ENCODE measurements around the gene NXN.
"Not testable (repeated sequence)": the region's sequence is repeated elsewhere in the genome, so short reads cannot be mapped to it uniquely, and the experiment has no call there.

NXN gene

DNA sequence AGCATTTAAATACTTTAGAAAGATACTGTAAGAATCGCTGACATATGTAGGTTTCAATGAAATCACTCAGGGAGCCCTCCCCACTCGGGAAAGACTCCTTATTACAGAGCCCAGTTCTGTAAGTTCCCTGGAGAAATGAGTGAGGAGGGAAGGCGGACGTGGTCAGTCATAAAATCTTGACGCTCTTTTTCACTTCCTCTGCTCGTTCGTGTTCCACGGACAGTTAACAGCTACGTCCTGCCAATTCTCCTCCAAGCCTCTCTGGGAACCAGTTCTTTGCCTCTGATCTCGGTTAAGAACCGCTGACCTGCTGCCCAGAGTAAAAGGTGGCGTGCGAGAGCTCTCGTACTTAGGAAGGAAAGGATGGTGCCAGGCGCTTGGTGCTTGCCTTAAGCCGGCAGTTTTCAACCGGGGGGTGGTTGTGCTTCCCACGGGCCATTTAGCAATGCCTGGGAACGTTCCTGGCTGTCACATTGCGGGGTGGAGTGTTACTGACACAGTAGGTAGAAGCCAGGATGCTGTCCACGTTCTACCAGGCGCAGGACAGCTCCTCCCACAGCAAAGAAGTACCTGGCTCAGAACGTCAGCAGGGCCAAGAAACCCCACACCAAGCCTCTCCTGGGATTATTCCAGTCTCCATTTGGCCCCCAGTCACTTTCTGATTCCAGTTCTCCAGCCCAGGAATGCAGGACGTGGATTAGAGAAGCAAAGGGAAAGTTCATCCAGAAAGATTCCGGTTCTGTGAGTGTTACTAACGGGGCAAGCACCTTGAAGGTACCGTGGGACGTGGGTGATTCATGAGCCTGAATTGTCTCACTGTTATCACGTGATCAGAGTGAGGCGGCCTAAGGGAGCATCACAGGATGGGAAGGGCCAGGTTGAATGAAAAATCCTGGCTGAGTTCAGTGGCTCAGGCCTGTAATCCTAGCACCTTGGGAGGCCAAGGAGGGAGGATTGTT, 109.7 kb downstream of the NXN start:
- Histone ChIP-seq H3K27ac (ENCODE audit: low read depth, low read length) (no peak overlapping the region), H3K27me3 (ENCODE audit: control insufficient read depth, insufficient read depth, low read length) (no peaks in the 10 kb centered on the region), H3K36me3 (ENCODE audit: control insufficient read depth, insufficient read depth, low read length) (peaks cover 13% of the 10 kb centered on the region), H3K9me3 (ENCODE audit: control insufficient read depth, insufficient read depth, low read depth, low read length) (peaks cover 6% of the 10 kb centered on the region; the same call in 1 of the 2 replicates), H3K4me3 (ENCODE audit: low read depth, low read length) (no peak overlapping the region), H3K4me1 (ENCODE audit: control insufficient read depth, insufficient read depth, low read length) (peaks cover 6% of the 10 kb centered on the region; the same call in 1 of the 2 replicates), H3K9ac (ENCODE audit: low read length) (no peak overlapping the region)

DNA sequence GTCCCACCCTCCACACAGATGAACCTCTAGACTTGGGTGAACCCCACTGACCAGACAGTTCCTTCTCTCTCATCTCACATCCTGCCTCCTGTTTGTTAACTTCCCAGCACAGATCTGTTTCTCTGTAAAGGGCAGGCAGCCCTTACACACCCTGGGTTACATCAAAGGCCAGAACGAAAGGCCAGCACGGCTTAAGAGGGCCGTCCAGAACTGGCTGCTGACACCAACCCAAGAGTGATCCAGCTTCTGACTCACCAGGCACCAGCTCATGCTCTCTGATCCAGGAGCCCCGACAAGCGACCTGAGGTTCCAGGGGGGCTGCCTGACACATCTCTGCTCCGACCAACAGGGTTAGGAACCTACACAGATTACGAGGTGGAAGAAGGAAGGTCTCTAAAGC, 110.5 kb downstream of the NXN start:
- Histone ChIP-seq H3K4me3 (ENCODE audit: low read depth, low read length) (no peak overlapping the region), H3K9ac (ENCODE audit: low read length) (no peak overlapping the region), H3K36me3 (ENCODE audit: control insufficient read depth, insufficient read depth, low read length) (peaks cover 13% of the 10 kb centered on the region), H3K27ac (ENCODE audit: low read depth, low read length) (no peak overlapping the region), H3K27me3 (ENCODE audit: control insufficient read depth, insufficient read depth, low read length) (no peaks in the 10 kb centered on the region), H3K4me1 (ENCODE audit: control insufficient read depth, insufficient read depth, low read length) (peaks cover 6% of the 10 kb centered on the region; the same call in 1 of the 2 replicates), H3K9me3 (ENCODE audit: control insufficient read depth, insufficient read depth, low read depth, low read length) (peaks cover 6% of the 10 kb centered on the region; the same call in 1 of the 2 replicates)

GRCh38 chr17:867896-868489, 111.6 kb downstream of the NXN start:
- H3K27ac ChIP-seq (ENCODE audit: low read depth, low read length) = no peak overlapping the region
- peaks cover 20% of the 10 kb centered on the region for H3K36me3 ChIP-seq (ENCODE audit: control insufficient read depth, insufficient read depth, low read length)
- peaks cover 6% of the 10 kb centered on the region; the same call in 1 of the 2 replicates for H3K4me1 ChIP-seq (ENCODE audit: control insufficient read depth, insufficient read depth, low read length)
- H3K27me3 ChIP-seq (ENCODE audit: control insufficient read depth, insufficient read depth, low read length) = no peaks in the 10 kb centered on the region
- no peak overlapping the region for H3K4me3 ChIP-seq (ENCODE audit: low read depth, low read length)
- no peak overlapping the region for H3K9ac ChIP-seq (ENCODE audit: low read length)
- no peaks in the 10 kb centered on the region for H3K9me3 ChIP-seq (ENCODE audit: control insufficient read depth, insufficient read depth, low read depth, low read length)

- not testable (repeated sequence) for H3K27me3 ChIP-seq (ENCODE audit: control insufficient read depth, insufficient read depth, low read length); H3K9me3 ChIP-seq (ENCODE audit: control insufficient read depth, insufficient read depth, low read depth, low read length); H3K4me1 ChIP-seq (ENCODE audit: control insufficient read depth, insufficient read depth, low read length); H3K27ac ChIP-seq (ENCODE audit: low read depth, low read length); H3K9ac ChIP-seq (ENCODE audit: low read length); H3K4me3 ChIP-seq (ENCODE audit: low read depth, low read length)
- H3K36me3 ChIP-seq (ENCODE audit: control insufficient read depth, insufficient read depth, low read length) = peaks cover 18% of the 10 kb centered on the region
These were observed 112.3 kb downstream of the NXN start for GRCh38 chr17:867238-867637.

GRCh38 chr17:866568-867103, 112.9 kb downstream of the NXN start:
- H3K9ac ChIP-seq (ENCODE audit: low read length) = no peak overlapping the region
- H3K9me3 ChIP-seq (ENCODE audit: control insufficient read depth, insufficient read depth, low read depth, low read length) = no peaks in the 10 kb centered on the region
- H3K27ac ChIP-seq (ENCODE audit: low read depth, low read length) = no peak overlapping the region
- H3K4me1 ChIP-seq (ENCODE audit: control insufficient read depth, insufficient read depth, low read length) = peaks cover 6% of the 10 kb centered on the region; the same call in 1 of the 2 replicates
- H3K4me3 ChIP-seq (ENCODE audit: low read depth, low read length) = no peak overlapping the region
- peaks cover 18% of the 10 kb centered on the region for H3K36me3 ChIP-seq (ENCODE audit: control insufficient read depth, insufficient read depth, low read length)
- no peaks in the 10 kb centered on the region for H3K27me3 ChIP-seq (ENCODE audit: control insufficient read depth, insufficient read depth, low read length)

GRCh38 chr17:864315-864714, 115.3 kb downstream of the NXN start:
- Histone ChIP-seq H3K27ac (ENCODE audit: low read depth, low read length) (no peak overlapping the region), H3K4me1 (ENCODE audit: control insufficient read depth, insufficient read depth, low read length) (peaks cover 5% of the 10 kb centered on the region)

GRCh38 chr17:863880-864279, 115.7 kb downstream of the NXN start:
- no peak overlapping the region for H3K4me3 ChIP-seq (ENCODE audit: low read depth, low read length)

More at GRCh38 chr17:864315-864714, 115.3 kb downstream of the NXN start:
- Histone ChIP-seq H3K27me3 (ENCODE audit: control insufficient read depth, insufficient read depth, low read length) (no peaks in the 10 kb centered on the region), H3K9ac (ENCODE audit: low read length) (no peak overlapping the region), H3K4me3 (ENCODE audit: low read depth, low read length) (no peak overlapping the region), H3K9me3 (ENCODE audit: control insufficient read depth, insufficient read depth, low read depth, low read length) (no peaks in the 10 kb centered on the region), H3K36me3 (ENCODE audit: control insufficient read depth, insufficient read depth, low read length) (peaks cover 18% of the 10 kb centered on the region)

DNA sequence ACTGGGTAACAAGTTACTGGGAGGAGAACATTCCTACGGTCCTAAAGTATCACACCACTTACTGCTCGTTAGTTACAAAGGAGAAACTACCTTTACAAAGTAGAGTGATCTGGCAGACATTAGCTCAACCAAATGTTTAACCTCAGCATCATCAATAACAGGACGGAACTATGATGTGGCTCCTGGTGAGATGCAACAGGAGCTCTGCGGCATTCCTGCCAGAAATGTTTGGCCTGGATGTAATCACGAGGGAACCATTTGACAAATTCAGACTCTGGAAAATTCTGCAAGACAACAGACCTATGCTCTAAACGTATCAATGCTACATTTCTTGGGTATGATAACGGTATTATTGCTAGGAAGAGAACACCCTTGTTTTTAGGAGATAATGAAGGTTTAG, 117.0 kb downstream of the NXN start:
- Histone ChIP-seq H3K9me3 (ENCODE audit: control insufficient read depth, insufficient read depth, low read depth, low read length) (no peaks in the 10 kb centered on the region), H3K9ac (ENCODE audit: low read length) (no peak overlapping the region), H3K27ac (ENCODE audit: low read depth, low read length) (no peak overlapping the region), H3K27me3 (ENCODE audit: control insufficient read depth, insufficient read depth, low read length) (no peaks in the 10 kb centered on the region), H3K36me3 (ENCODE audit: control insufficient read depth, insufficient read depth, low read length) (peaks cover 18% of the 10 kb centered on the region), H3K4me3 (ENCODE audit: low read depth, low read length) (no peak overlapping the region), H3K4me1 (ENCODE audit: control insufficient read depth, insufficient read depth, low read length) (peaks cover 11% of the 10 kb centered on the region)

More at GRCh38 chr17:863880-864279, 115.7 kb downstream of the NXN start:
- peaks cover 18% of the 10 kb centered on the region for H3K36me3 ChIP-seq (ENCODE audit: control insufficient read depth, insufficient read depth, low read length)
- H3K27ac ChIP-seq (ENCODE audit: low read depth, low read length) = no peak overlapping the region
- H3K4me1 ChIP-seq (ENCODE audit: control insufficient read depth, insufficient read depth, low read length) = peaks cover 9% of the 10 kb centered on the region
- no peaks in the 10 kb centered on the region for H3K9me3 ChIP-seq (ENCODE audit: control insufficient read depth, insufficient read depth, low read depth, low read length)
- no peak overlapping the region for H3K9ac ChIP-seq (ENCODE audit: low read length)
- no peaks in the 10 kb centered on the region for H3K27me3 ChIP-seq (ENCODE audit: control insufficient read depth, insufficient read depth, low read length)

DNA sequence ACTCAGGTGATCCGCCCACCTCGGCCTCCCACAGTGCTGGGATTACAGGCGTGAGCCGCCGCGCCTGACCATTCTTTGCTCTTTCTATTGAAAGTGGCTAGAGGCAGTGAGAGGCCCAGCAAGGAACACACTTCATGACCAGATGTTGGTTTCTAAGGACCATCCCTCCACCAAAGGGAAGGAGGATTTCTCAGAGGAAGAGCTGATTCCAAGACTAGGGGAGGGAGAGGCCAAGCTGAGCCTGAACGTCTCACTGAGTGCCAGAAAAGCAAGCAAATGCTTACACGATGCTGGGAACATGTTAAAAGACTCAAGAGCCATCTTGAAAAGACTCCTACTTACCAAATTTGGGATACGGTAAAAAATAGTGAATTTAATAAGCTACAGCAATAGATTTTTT, 118.2 kb downstream of the NXN start:
- Histone ChIP-seq H3K9me3 (ENCODE audit: control insufficient read depth, insufficient read depth, low read depth, low read length) (no peaks in the 10 kb centered on the region), H3K9ac (ENCODE audit: low read length) (no peak overlapping the region), H3K27ac (ENCODE audit: low read depth, low read length) (no peak overlapping the region), H3K36me3 (ENCODE audit: control insufficient read depth, insufficient read depth, low read length) (peaks cover 12% of the 10 kb centered on the region), H3K4me1 (ENCODE audit: control insufficient read depth, insufficient read depth, low read length) (peaks cover 11% of the 10 kb centered on the region), H3K27me3 (ENCODE audit: control insufficient read depth, insufficient read depth, low read length) (no peaks in the 10 kb centered on the region), H3K4me3 (ENCODE audit: low read depth, low read length) (no peak overlapping the region)

DNA sequence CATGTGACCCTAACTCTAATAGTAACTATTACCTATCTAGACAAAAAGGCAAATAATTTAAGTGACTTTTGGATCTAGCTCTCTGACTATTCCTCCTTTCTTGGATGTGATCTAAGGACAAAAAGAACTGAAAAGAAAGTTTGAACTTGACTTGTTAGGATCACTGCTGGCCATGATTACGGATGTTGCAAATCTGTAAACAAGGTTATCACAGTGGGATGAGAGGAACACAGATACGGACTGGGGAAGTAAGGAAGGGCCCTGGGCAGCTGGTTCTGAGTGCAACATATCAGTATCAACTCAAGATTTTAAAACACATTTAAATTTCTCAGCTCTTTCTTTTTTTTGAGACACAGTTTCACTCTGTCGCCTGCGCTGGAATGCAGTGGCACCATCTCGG, 118.8 kb downstream of the NXN start:
- Histone ChIP-seq H3K27ac (ENCODE audit: low read depth, low read length) (no peak overlapping the region), H3K36me3 (ENCODE audit: control insufficient read depth, insufficient read depth, low read length) (peaks cover 8% of the 10 kb centered on the region), H3K27me3 (ENCODE audit: control insufficient read depth, insufficient read depth, low read length) (no peaks in the 10 kb centered on the region), H3K9me3 (ENCODE audit: control insufficient read depth, insufficient read depth, low read depth, low read length) (no peaks in the 10 kb centered on the region), H3K9ac (ENCODE audit: low read length) (no peak overlapping the region), H3K4me1 (ENCODE audit: control insufficient read depth, insufficient read depth, low read length) (peaks cover 11% of the 10 kb centered on the region), H3K4me3 (ENCODE audit: low read depth, low read length) (no peak overlapping the region)

DNA sequence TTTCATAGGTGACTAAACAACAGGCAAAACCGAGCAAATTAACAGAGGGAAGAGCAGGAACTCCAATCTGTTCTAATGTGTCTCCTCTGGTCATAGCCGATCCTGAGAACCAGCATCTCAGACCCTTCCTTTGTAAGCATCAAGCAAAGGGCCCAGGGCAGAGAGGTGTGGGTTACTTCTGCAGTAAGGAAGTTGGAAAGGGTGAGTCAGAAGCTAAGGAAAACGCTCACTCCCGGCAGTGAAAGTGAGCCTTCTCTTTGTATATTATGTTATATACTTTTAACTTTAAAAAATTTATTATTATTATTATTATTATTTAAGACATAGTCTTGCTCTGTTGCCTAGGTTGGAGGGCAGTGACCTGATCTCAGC, 119.8 kb downstream of the NXN start:
- H3K4me1 ChIP-seq (ENCODE audit: control insufficient read depth, insufficient read depth, low read length) = peaks cover 11% of the 10 kb centered on the region
- H3K27ac ChIP-seq (ENCODE audit: low read depth, low read length) = no peak overlapping the region
- H3K9me3 ChIP-seq (ENCODE audit: control insufficient read depth, insufficient read depth, low read depth, low read length) = no peaks in the 10 kb centered on the region
- H3K4me3 ChIP-seq (ENCODE audit: low read depth, low read length) = no peak overlapping the region
- H3K27me3 ChIP-seq (ENCODE audit: control insufficient read depth, insufficient read depth, low read length) = no peaks in the 10 kb centered on the region
- peaks cover 8% of the 10 kb centered on the region for H3K36me3 ChIP-seq (ENCODE audit: control insufficient read depth, insufficient read depth, low read length)
- H3K9ac ChIP-seq (ENCODE audit: low read length) = no peak overlapping the region

All from HUES6 (cell line).